ENCODE measurements around the gene WDR54. TPM values are rescaled to one million over a fixed set of nuclear protein-coding genes. Genes with fewer than 3 reads are reported as not detected.

WDR54 gene
- polyA plus RNA-seq, 2 of the 4 experiments (the other 2 are of a cell fraction): 47.4 to 62.5 TPM

DNA sequence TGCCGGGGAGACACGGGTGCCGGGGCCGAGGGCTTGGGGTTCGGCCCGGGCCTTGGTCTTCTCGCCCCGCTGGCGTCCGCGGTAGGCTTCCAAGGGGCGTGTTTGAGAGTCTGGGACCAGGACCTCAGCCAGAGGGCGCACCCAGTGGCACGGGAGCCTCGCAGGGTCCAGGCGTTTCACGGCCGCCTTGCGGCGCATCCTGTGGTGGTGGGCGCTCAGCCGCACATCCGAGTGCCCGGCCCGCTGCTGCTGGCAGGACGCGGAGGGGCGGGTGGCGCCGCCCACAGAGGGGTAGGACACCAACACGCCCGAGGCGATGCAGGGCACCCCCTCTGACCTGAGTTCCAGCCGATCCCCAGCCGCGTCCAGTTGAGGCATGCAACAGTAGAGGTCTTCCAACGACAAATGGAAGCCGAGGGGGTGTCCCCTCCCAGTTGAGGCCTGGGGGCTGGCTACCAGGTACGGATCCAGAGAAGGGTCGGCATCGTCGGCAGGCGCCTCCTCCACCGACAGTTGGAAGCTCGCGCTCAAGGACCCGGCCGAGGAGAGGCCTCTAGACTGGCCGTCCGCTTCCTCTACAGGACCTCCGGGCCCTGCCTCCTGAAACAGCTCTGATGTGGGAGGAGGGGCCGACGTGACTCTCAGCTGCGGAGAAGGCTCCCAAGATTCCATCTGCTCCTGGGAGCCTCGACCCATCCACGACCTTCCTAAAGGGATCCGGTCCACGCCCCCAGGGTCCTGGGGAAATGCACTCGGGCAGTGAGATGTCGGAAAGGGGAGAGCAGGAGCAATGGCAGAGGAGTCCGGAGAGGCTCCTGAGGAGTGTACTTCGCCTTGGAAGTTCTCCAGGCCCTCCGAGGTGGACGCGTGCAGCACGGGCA lies 6.4 kb upstream of the WDR54 start:
- TF ChIP-seq ZNF302 (CRISPR knock-in tag; IDR thresholded peaks at IDR 0.05): no peak
- TF ChIP-seq HOXA7 (CRISPR knock-in tag; IDR thresholded peaks at IDR 0.05): no peak
- TF ChIP-seq ZFP36 (IDR thresholded peaks at IDR 0.05; ENCODE audit: borderline replicate concordance, partially characterized antibody): no peak
- no peak for TF ChIP-seq TP53 (CRISPR knock-in tag; IDR thresholded peaks at IDR 0.05)
- no peak for TF ChIP-seq CBX8 (IDR thresholded peaks at IDR 0.05)
- TF ChIP-seq FOSL2 (IDR thresholded peaks at IDR 0.05): no peak
- no peak for TF ChIP-seq FOSL2 (CRISPR knock-in tag; IDR thresholded peaks at IDR 0.05)
- TF ChIP-seq ZC3H11A (IDR thresholded peaks at IDR 0.05): no peak
- TF ChIP-seq MAFK (IDR thresholded peaks at IDR 0.05; ENCODE audit: partially characterized antibody): no peak
- TF ChIP-seq RFX5 (IDR thresholded peaks at IDR 0.05): no peak
- TF ChIP-seq FOSB (CRISPR knock-in tag; IDR thresholded peaks at IDR 0.05): no peak
- DNase-seq (ENCODE audit: low read depth in 1 of 2, low spot score in 1 of 2): no peak
- no peaks in the 10 kb centered on the region for H3K9me3 ChIP-seq
- no peak overlapping the region for H3K4me2 ChIP-seq
- H3K4me1 ChIP-seq: no peaks in the 10 kb centered on the region; the same call in 2 of the 3 replicates
- FAIRE-seq: no peak
- ChIA-PET POLR2A (no interaction called here), CTCF (interaction anchor here (0.6 to 3.0 kb wide), 2 partner anchors 23 to 1459 kb away, joined by 3 to 16 read pairs; no protein-coding TSS in a partner anchor)
- no peak overlapping the region for H3K27ac ChIP-seq
- ATAC-seq: no peak
- WGBS (ENCODE audit: missing lambda C conversion rate): 85% methylated on average over 64 of the region's 66 CpGs
- no peak overlapping the region for H3K4me3 ChIP-seq

DNA sequence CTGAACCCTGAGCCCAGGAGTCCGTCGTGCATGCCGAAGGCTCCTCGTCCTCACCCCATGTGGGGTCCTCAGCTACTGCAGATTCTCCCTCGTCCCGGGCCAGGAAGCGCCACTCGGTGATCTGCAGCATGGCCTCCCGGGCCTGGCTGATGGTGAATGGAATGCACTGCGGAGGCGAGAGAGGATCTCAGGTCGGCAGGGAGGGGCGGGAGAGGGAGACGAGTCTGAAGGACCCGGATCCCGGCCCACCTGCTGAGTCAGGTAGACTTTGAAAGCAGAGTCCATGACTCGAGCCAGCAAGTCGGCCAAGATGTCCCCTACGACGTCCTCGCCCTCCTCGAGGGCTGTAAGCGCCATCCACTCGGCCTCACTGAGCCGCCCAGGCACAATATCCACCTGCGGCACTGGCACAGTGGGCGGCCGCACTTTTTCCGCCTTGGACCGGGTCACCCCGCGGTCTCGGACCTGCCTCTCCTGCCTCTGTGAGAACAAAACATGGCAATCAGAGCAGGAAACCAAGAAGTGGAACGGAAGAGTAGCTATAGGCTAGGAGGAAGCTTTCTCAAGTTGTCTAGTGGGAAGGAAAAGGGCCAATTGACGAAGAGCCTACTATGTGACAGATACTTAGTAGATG lies 5.7 kb upstream of the WDR54 start:
- ATAC-seq: no peak
- FAIRE-seq: no peak
- ChIA-PET CTCF (interaction anchor here (0.6 to 1.5 kb wide), 3 partner anchors 24 to 1458 kb away, joined by 3 read pairs; no protein-coding TSS in a partner anchor), POLR2A (no interaction called here)
- Histone ChIP-seq H3K4me2 (no peak overlapping the region), H3K27ac (no peak overlapping the region), H3K4me1 (peaks cover 6% of the 10 kb centered on the region; the same call in 1 of the 3 replicates), H3K9me3 (no peaks in the 10 kb centered on the region), H3K4me3 (no peak overlapping the region)
- TF ChIP-seq ZC3H11A (IDR thresholded peaks at IDR 0.05) (no peak), EP300 (IDR thresholded peaks at IDR 0.05) (no peak), KDM1A (IDR thresholded peaks at IDR 0.05; ENCODE audit: low read depth) (no peak), NFE2L2 (conservative IDR thresholded peaks at IDR 0.05; ENCODE audit: low read length) (no peak), SMC3 (IDR thresholded peaks at IDR 0.05) (no peak), CHD2 (IDR thresholded peaks at IDR 0.05; ENCODE audit: low read length, partially characterized antibody) (no peak), RCOR1 (IDR thresholded peaks at IDR 0.05; ENCODE audit: low read depth, low read length) (no peak), ZNF302 (CRISPR knock-in tag; IDR thresholded peaks at IDR 0.05) (no peak)
- TF ChIP-seq, protein P1, sequence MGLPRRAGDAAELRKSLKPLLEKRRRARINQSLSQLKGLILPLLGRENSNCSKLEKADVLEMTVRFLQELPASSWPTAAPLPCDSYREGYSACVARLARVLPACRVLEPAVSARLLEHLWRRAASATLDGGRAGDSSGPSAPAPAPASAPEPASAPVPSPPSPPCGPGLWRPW (IDR thresholded peaks at IDR 0.05): no peak
- TF ChIP-seq, protein P2, sequence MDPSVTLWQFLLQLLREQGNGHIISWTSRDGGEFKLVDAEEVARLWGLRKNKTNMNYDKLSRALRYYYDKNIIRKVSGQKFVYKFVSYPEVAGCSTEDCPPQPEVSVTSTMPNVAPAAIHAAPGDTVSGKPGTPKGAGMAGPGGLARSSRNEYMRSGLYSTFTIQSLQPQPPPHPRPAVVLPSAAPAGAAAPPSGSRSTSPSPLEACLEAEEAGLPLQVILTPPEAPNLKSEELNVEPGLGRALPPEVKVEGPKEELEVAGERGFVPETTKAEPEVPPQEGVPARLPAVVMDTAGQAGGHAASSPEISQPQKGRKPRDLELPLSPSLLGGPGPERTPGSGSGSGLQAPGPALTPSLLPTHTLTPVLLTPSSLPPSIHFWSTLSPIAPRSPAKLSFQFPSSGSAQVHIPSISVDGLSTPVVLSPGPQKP (IDR thresholded peaks at IDR 0.05; ENCODE audit: low read depth, low read length): no peak
- WGBS (ENCODE audit: missing lambda C conversion rate): 80% methylated on average over 35 of the region's 35 CpGs
- no peak for DNase-seq (ENCODE audit: low read depth in 1 of 2, low spot score in 1 of 2)

DNA sequence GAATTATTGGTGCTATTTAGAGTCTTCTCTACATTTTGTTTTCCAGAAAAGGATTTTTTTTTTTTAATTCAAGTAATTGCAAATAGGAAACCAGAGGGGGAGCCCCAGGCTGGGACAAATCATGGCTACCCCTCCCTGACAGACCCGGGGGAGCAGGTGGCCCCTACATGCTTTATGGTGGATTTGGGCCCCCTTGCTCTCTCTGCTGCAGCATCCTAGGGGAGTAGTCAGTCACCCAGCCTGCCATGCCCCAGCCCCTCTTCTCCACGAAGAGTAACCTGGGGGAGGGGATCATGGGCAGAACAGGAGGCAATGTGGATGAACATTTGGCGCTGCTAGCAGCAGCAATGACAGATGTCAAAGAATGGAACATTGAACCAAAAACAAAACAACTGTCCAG lies 4.8 kb upstream of the WDR54 start:
- TF ChIP-seq RAD21 (conservative IDR thresholded peaks at IDR 0.05 in 1 of 2, IDR thresholded peaks at IDR 0.05 in 1 of 2) (peak in 1 of 2 experiments; percentile 21; a peak in 1 of 5 replicates), NPAS2 (CRISPR knock-in tag; IDR thresholded peaks at IDR 0.05; ENCODE audit: borderline replicate concordance) (no peak)
- Histone ChIP-seq H3K4me1 (peaks cover 6% of the 10 kb centered on the region; the same call in 1 of the 3 replicates), H3K27ac (no peak overlapping the region), H3K4me3 (no peak overlapping the region), H3K9me3 (no peaks in the 10 kb centered on the region), H3K4me2 (no peak overlapping the region)
- FAIRE-seq: no peak
- WGBS (ENCODE audit: missing lambda C conversion rate): 54% methylated on average over 3 of the region's 3 CpGs
- POLR2A ChIA-PET: no interaction called here
- no peak for DNase-seq (ENCODE audit: low read depth in 1 of 2, low spot score in 1 of 2)
- ATAC-seq: no peak
- CTCF ChIA-PET: interaction anchor here (0.7 to 1.5 kb wide), 3 partner anchors 25 to 170 kb away, joined by 3 read pairs; no protein-coding TSS in a partner anchor

Data from A549 (cell line).